ENCODE results near the gene TP53INP2.

GRCh38 chr20:34720266-34720665, 16.1 kb downstream of the TP53INP2 start:
- TF ChIP-seq, protein P1, sequence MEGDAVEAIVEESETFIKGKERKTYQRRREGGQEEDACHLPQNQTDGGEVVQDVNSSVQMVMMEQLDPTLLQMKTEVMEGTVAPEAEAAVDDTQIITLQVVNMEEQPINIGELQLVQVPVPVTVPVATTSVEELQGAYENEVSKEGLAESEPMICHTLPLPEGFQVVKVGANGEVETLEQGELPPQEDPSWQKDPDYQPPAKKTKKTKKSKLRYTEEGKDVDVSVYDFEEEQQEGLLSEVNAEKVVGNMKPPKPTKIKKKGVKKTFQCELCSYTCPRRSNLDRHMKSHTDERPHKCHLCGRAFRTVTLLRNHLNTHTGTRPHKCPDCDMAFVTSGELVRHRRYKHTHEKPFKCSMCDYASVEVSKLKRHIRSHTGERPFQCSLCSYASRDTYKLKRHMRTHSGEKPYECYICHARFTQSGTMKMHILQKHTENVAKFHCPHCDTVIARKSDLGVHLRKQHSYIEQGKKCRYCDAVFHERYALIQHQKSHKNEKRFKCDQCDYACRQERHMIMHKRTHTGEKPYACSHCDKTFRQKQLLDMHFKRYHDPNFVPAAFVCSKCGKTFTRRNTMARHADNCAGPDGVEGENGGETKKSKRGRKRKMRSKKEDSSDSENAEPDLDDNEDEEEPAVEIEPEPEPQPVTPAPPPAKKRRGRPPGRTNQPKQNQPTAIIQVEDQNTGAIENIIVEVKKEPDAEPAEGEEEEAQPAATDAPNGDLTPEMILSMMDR (conservative IDR thresholded peaks at IDR 0.05): no peak
- no peak for TF ChIP-seq ZFX (IDR thresholded peaks at IDR 0.05)

Measured in C4-2B (cell line).